Upper lobe of right lung (tissue), 1 donor: ENCODE measurements around the gene FAM83D. TPM values are rescaled to one million over a fixed set of nuclear protein-coding genes. Genes with fewer than 3 reads are reported as not detected.

Experiments used
- ATAC-seq: fragments of 200-7000 bp; cut with Tn5 transposase; one replicate; pipeline ENCODE4 v1.9.1; 2020; ENCODE audit warnings: mild to moderate bottlenecking, moderate library complexity
- DNase-seq: peaks from one replicate; pipeline ENCODE4 v3.0.0-alpha.2; 2020
- H3K27ac ChIP-seq: fragments of 200-600 bp; one replicate; pipeline ENCODE4 v1.8.0; 2022
- H3K27me3 ChIP-seq: fragments of 200-600 bp; one replicate; pipeline ENCODE4 v1.8.0; 2022; ENCODE audit warnings: mild to moderate bottlenecking
- H3K36me3 ChIP-seq: fragments of 200-600 bp; one replicate; pipeline ENCODE4 v1.8.0; 2022
- H3K4me1 ChIP-seq: fragments of 200-600 bp; one replicate; pipeline ENCODE4 v1.8.0; 2022
- H3K4me3 ChIP-seq: fragments of 200-600 bp; one replicate; pipeline ENCODE4 v1.8.0; 2022; ENCODE audit warnings: mild to moderate bottlenecking
- H3K9me3 ChIP-seq: fragments of 200-600 bp; one replicate; pipeline ENCODE4 v1.8.0; 2022
- CTCF ChIP-seq: fragments of 200-600 bp; IDR thresholded peaks from one replicate; pipeline ENCODE4 v1.8.0; 2022; ENCODE audit warnings: antibody characterized with exemption
- intact Hi-C: fragments of 100-400 bp; cut with DNase I; formaldehyde crosslinking; loops from one replicate; pipeline ENCODE4 v1.11.0; 2022
- total RNA-seq: library from RNA; stranded (reverse); fragmentation: NEBNext Ultra II Directional; extraction: Animal tissue kit (Norgen Biotek cat#: 25700); gene quantifications from one replicate; pipeline ENCODE4 v1.2.1, GENCODE V29; 2021
- donor health status: DM: no; HTN: yes; CAD: no; lungs with severe emphysema.

The FAM83D gene
- total RNA-seq, 1 donor from 2014 or later, result 2.0 TPM

- no peak for DNase-seq
- peaks cover 93% of the 10 kb centered on the region for H3K36me3 ChIP-seq
Observed at GRCh38 chr20:38999965-39000910, 74.0 kb downstream of the FAM83D start.

More at GRCh38 chr20:38999965-39000910, 74.0 kb downstream of the FAM83D start:
- H3K27me3 ChIP-seq, result no peaks in the 10 kb centered on the region
- peaks cover 5% of the 10 kb centered on the region for H3K4me1 ChIP-seq
- H3K9me3 ChIP-seq, result no peaks in the 10 kb centered on the region
- no peak for TF ChIP-seq CTCF
- intact Hi-C loops, result no loop called here
- no peak for ATAC-seq
- no peak overlapping the region for H3K4me3 ChIP-seq
- no peak overlapping the region for H3K27ac ChIP-seq

Other genes with a start within 250 kb of the FAM83D start
- gene SLC32A1, start 201.9 kb upstream of the FAM83D start, total RNA-seq, result not detected
- gene ACTR5, start 178.0 kb upstream of the FAM83D start, total RNA-seq, result 7.0 TPM
- gene PPP1R16B, start 120.7 kb upstream of the FAM83D start, total RNA-seq, result 22.1 TPM
- 11.1 TPM for gene DHX35, start 35.9 kb downstream of the FAM83D start, total RNA-seq